Breast epithelium (tissue), 4 donors: ENCODE measurements around the gene ZNF619. TPM values are rescaled to one million over a fixed set of nuclear protein-coding genes. Genes with fewer than 3 reads are reported as not detected.

Experiments
- DNase-seq, 2 donors: peaks; one replicate each; pipeline ENCODE4 v3.0.0-alpha.2; 2019; ENCODE audit warnings: low spot score in 2 of 2
- H3K27ac ChIP-seq, 2 donors: fragments of 200-600 bp; sonication (generic) in 1 of 2; one replicate each; pipeline ENCODE4 v1.5.1; 2016 to 2019; ENCODE audit warnings: mild to moderate bottlenecking in 1 of 2
- H3K27me3 ChIP-seq, 2 donors: fragments of 200-600 bp; sonication (generic) in 1 of 2; one replicate each; pipeline versions ENCODE4 v1.5.1 to v1.6.0; 2017 to 2019; ENCODE audit warnings: control low read depth in 1 of 2, mild to moderate bottlenecking in 1 of 2
- H3K36me3 ChIP-seq: fragments of 200-600 bp; one replicate; pipeline ENCODE4 v1.5.1; 2019
- H3K4me1 ChIP-seq, 2 donors: fragments of 200-600 bp; sonication (generic); one replicate each; pipeline ENCODE4 v1.5.1; 2016 to 2019; ENCODE audit warnings: control low read depth in 1 of 2
- H3K4me3 ChIP-seq, 3 donors: fragments of 200-600 bp; sonication (generic); 1 replicate in 2 of 3; 2 replicates in 1 of 3; pipeline ENCODE4 v1.5.1; 2016 to 2019; ENCODE audit warnings: mild to moderate bottlenecking in 3 of 3, moderate library complexity in 2 of 3
- H3K9me3 ChIP-seq, 2 donors: fragments of 200-600 bp; sonication (generic) in 1 of 2; one replicate each; pipeline ENCODE4 v1.5.1; 2016 to 2019; ENCODE audit warnings: control low read depth in 1 of 2
- CTCF ChIP-seq, 3 donors: fragments of 450-650 bp; IDR thresholded peaks; one replicate each; pipeline ENCODE4 v1.5.1; 2016 to 2017; ENCODE audit warnings: antibody characterized with exemption in 3 of 3, mild to moderate bottlenecking in 3 of 3, moderate library complexity in 3 of 3
- POLR2A ChIP-seq: fragments of 450-650 bp; IDR thresholded peaks from one replicate; pipeline ENCODE4 v1.6.1; 2016; ENCODE audit warnings: antibody characterized with exemption, mild to moderate bottlenecking, moderate library complexity
- POLR2AphosphoS5 ChIP-seq, 3 donors: sonication (generic); formaldehyde crosslinking; IDR thresholded peaks; one replicate each; pipeline ENCODE4 v1.6.1; 2017; ENCODE audit warnings: antibody characterized with exemption in 3 of 3
- intact Hi-C: fragments of 100-400 bp; cut with DNase I; formaldehyde crosslinking; loops from one replicate; pipeline ENCODE4 v1.15.1; 2023; ENCODE audit warnings: low total_unique reads
- total RNA-seq, 3 donors: library from RNA; depleted of rRNA; stranded (reverse); fragments of >200 nt; gene quantifications; one replicate each; pipeline ENCODE4 v1.1.0, GENCODE V29; 2016

ZNF619 gene
- total RNA-seq, 3 donors from 2014 or later = 4.8 to 8.3 (median 6.2) TPM

- Histone ChIP-seq H3K9me3 (no peaks in the 10 kb centered on the region), H3K27ac (peak within 1 kb of the TSS; percentile 93), H3K27me3 (no peaks in the 10 kb centered on the region), H3K4me1 (no peaks in the 10 kb centered on the region), H3K4me3 (peak within 1 kb of the TSS; percentile 75 to 91 (median 86)), H3K36me3 (no peaks in the 10 kb centered on the region)
- DNase-seq = peak; percentile 89 to 90
- intact Hi-C loops = no loop called here
- TF ChIP-seq POLR2AphosphoS5 (IDR thresholded peaks at IDR 0.05) = peak; percentile 85 to 97 (median 93)
- peak in 1 of 3 donors; percentile 13 for TF ChIP-seq CTCF (IDR thresholded peaks at IDR 0.05)
- TF ChIP-seq POLR2A = peak; percentile 87
Observed at GRCh38 chr3:40524568-40525285, 47.8 kb downstream of the ZNF619 start, which contains the start of gene ZNF621. Gene ZNF621 (plus strand): TSS chr3:40524960. CDS start chr3:40525841, 881 bp downstream.

- intact Hi-C loops = no loop called here
Observed at GRCh38 chr3:40528426-40528825, 51.5 kb downstream of the ZNF619 start.

GRCh38 chr3:40532252-40532651 lies 55.3 kb downstream of the ZNF619 start:
- Histone ChIP-seq H3K27me3 (no peaks in the 10 kb centered on the region), H3K36me3 (peaks cover 33% of the 10 kb centered on the region), H3K27ac (no peak overlapping the region), H3K4me1 (no peaks in the 10 kb centered on the region), H3K4me3 (no peak overlapping the region), H3K9me3 (peaks cover 23 to 27% of the 10 kb centered on the region in 2 donors)
- intact Hi-C loops = no loop called here
- no peak for DNase-seq
- TF ChIP-seq POLR2A (no peak), CTCF (IDR thresholded peaks at IDR 0.05) (no peak), POLR2AphosphoS5 (IDR thresholded peaks at IDR 0.05) (no peak)

More at GRCh38 chr3:40528426-40528825, 51.5 kb downstream of the ZNF619 start:
- Histone ChIP-seq H3K4me1 (no peaks in the 10 kb centered on the region), H3K36me3 (peaks cover 27% of the 10 kb centered on the region), H3K27me3 (no peaks in the 10 kb centered on the region), H3K9me3 (peaks cover 19 to 20% of the 10 kb centered on the region in 2 donors), H3K4me3 (no peak overlapping the region), H3K27ac (no peak overlapping the region)
- no peak for DNase-seq
- TF ChIP-seq POLR2A (no peak), CTCF (IDR thresholded peaks at IDR 0.05) (no peak), POLR2AphosphoS5 (IDR thresholded peaks at IDR 0.05) (no peak)

DNA sequence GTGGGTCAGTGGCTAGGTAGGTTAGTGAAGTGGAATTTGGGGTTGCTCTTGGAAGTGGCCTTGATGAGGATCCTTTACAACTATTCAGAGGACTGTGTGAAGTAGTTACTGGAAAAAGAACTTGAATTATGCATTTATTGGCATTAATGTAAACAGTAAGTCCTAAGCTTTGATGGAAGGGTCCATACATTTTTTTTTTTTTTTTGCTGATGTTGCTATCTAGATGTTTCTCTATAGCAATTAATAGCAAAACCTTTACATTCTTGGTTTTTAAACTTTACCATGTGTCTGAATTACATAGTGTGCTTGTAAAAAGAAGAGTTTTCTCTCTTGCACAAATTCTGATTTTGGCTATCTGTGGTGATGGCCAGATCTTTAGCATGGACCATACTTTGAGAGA lies 57.4 kb downstream of the ZNF619 start:
- Histone ChIP-seq H3K4me3 (no peak overlapping the region), H3K27me3 (no peaks in the 10 kb centered on the region), H3K27ac (no peak overlapping the region), H3K36me3 (peaks cover 33% of the 10 kb centered on the region), H3K9me3 (peaks cover 36 to 43% of the 10 kb centered on the region in 2 donors), H3K4me1 (no peaks in the 10 kb centered on the region)
- intact Hi-C loops = no loop called here
- no peak for DNase-seq
- TF ChIP-seq POLR2AphosphoS5 (IDR thresholded peaks at IDR 0.05) (no peak), POLR2A (no peak), CTCF (IDR thresholded peaks at IDR 0.05) (no peak)

Other genes starting within 250 kb of the ZNF619 start
- gene EIF1B, start 167.4 kb upstream of the ZNF619 start, total RNA-seq = 10 to 100 TPM; 30.9 to 38.0 (median 31.2) TPM
- 1 to 10 TPM; 1.4 to 7.5 (median 1.5) TPM for gene ENTPD3, start 89.9 kb upstream of the ZNF619 start, total RNA-seq
- 100 to 1,000 TPM; 369 to 547 (median 461) TPM for gene RPL14, start 19.8 kb upstream of the ZNF619 start, total RNA-seq
- 1 to 10 TPM in 2 of 3 donors, under 1 TPM in 1; 0.96 to 6.2 (median 4.1) TPM for gene ZNF620, start 28.9 kb downstream of the ZNF619 start, total RNA-seq
- gene ZNF621, start 47.8 kb downstream of the ZNF619 start, total RNA-seq = 10 to 100 TPM; 16.4 to 24.9 (median 17.3) TPM